Pancreas (tissue), 10 donors: ENCODE measurements around the gene MAP2K3. TPM values are rescaled to one million over a fixed set of nuclear protein-coding genes. Genes with fewer than 3 reads are reported as not detected.
A peak's percentile ranks its signal among the peaks of the same experiment; 100 is the strongest.

Experiments used
- ATAC-seq, 4 donors: fragments of 200-7000 bp; cut with Tn5 transposase; one replicate each; pipeline versions ENCODE4 v1.8.0 to v1.9.1; 2020; ENCODE audit warnings: mild to moderate bottlenecking in 4 of 4, moderate library complexity in 4 of 4
- DNase-seq, 6 donors: peaks; one replicate each; pipeline ENCODE4 v3.0.0-alpha.2; 2020
- FAIRE-seq: peaks from 2 replicates; lab custom pipeline; 2012; peaks lifted over from hg19 to GRCh38; lab: Jason Lieb, UNC
- H3K27ac ChIP-seq, 4 donors: fragments of 200-600 bp; sonication (generic); 1 replicate in 3 of 4; 2 replicates in 1 of 4; pipeline versions ENCODE4 v1.5.0 to v1.8.0; 2020
- H3K27me3 ChIP-seq, 4 donors: fragments of 200-600 bp; one replicate each; pipeline ENCODE4 v1.8.0; 2021
- H3K36me3 ChIP-seq, 3 donors: fragments of 200-600 bp; sonication (generic) in 1 of 3; one replicate each; pipeline versions ENCODE4 v1.5.0 to v1.8.0; 2020 to 2021
- H3K4me1 ChIP-seq, 3 donors: fragments of 200-600 bp; one replicate each; pipeline ENCODE4 v1.8.0; 2021
- H3K4me3 ChIP-seq, 4 donors: fragments of 200-600 bp; sonication (generic) in 2 of 4; one replicate each; pipeline versions ENCODE4 v1.5.0 to v1.8.0; 2020 to 2021
- H3K9me3 ChIP-seq, 4 donors: fragments of 200-600 bp; one replicate each; pipeline ENCODE4 v1.8.0; 2021
- CTCF ChIP-seq, 4 donors: fragments of 200-600 bp; sonication (generic) in 3 of 4; IDR thresholded peaks; one replicate each; pipeline versions ENCODE4 v1.5.0 to v1.8.0; 2021; ENCODE audit warnings: antibody characterized with exemption in 4 of 4
- WGBS, 2 donors: extraction: QIAGEN DNeasy Blood & Tissue Kit; methylation state at CpG; one replicate each; pipeline ENCODE4 v1.1.7; 2013; 5-methylcytosine and 5-hydroxymethylcytosine counted together
- intact Hi-C, 3 donors: fragments of 100-400 bp; cut with DNase I; formaldehyde crosslinking; loops; one replicate each; pipeline versions ENCODE4 v1.11.1 to v1.14.2; 2022
- polyA plus RNA-seq, 2 donors: library from polyadenylated mRNA; stranded (reverse); fragments of 200-250 nt; gene quantifications; one replicate each; pipeline ENCODE4 v1.2.3, GENCODE V29; 2013
- total RNA-seq, 6 donors: library from RNA; stranded (reverse); fragmentation: NEBNext Ultra II Directional in 4 of 6; extraction: Animal tissue kit (Norgen Biotek cat#: 25700) in 4 of 6; gene quantifications; one replicate each; pipeline versions ENCODE4 v1.2.1 to v1.2.4, GENCODE V29; 2021 to 2023
- donor health status: healthy with polysubstance abuse.
- donor health status: DM: no; HTN: no; CAD: no; lungs with moderate emphysema.
- donor health status: DM: no; HTN: no; CAD: no.
- donor health status: control.
- donor health status: control.
- donor health status: Bipolar disorder and iron deficiency.
- donor health status: DM: yes; HTN: yes; CAD: no.
- donor health status: DM: no; HTN: no; CAD: no.
- donor health status: DM: no; HTN: no; CAD: no.
- donor health status: DM: yes; HTN: yes; CAD: no.

Gene MAP2K3
- total RNA-seq (10 to 100 TPM; 16.4 to 25.0 (median 19.9) TPM), polyA plus RNA-seq (10 to 100 TPM; 21.9 to 40.9 TPM)

DNA sequence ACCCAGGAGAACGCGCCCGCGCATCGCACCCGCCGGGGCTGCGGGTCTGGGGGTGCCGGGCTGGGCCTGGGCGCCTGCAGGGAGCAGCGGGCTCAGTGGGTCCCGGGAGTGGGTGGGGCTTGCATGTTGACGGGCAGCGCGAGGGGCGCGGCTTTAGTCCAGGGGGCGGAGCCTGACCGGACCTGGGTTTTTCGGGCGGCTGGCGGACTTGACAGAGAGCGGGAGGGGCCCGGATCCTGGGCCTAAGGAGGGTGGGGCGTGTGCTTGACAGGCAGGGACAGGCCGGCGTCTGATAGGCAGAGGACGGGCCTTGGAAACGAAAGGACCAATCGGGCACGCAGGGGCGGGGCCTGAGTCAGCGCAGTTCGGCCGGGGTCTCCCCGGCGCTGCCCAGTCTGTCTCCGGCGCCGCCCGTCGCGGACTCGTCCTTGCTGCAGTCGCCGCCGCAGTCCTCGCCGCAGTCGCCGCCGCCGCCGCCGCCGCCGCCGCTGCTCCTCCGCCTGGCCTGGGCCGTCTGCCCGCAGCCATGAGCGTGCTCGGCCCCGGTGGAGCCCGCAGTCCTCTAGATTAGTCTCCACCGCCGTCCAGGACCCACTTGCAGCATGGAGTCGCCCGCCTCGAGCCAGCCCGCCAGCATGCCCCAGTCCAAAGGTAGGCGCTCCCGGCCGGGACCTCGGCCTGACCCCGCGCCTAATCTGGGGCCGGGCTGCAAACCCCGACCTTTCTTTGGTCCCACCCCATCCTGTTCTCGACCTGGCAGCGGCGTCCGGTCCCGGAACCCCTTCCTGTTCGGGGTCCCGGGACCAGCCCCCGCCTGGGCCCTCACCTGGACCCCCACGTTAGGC, at the start of gene MAP2K3:
TSS of gene MAP2K3 (plus strand) at position 393 of the 845 bp plus-strand sequence. CDS start at position 603, 210 bp downstream.
- TF ChIP-seq CTCF (IDR thresholded peaks at IDR 0.05): no peak
- ATAC-seq: peak; percentile 73 to 81 (median 76)
- Histone ChIP-seq H3K27ac (peak within 1 kb of the TSS; percentile 80 to 99 (median 88)), H3K27me3 (no peaks in the 10 kb centered on the region), H3K36me3 (no peaks in the 10 kb centered on the region), H3K4me3 (peak within 1 kb of the TSS; percentile 73 to 90 (median 84)), H3K9me3 (no peaks in the 10 kb centered on the region), H3K4me1 (peaks cover 28 to 31% (median 28%) of the 10 kb centered on the region in 3 donors)
- WGBS, 2 donors: 0% methylated on average over 67 to 88 of the region's 88 CpGs
- no peak for FAIRE-seq
- peak; percentile 99 for DNase-seq
- intact Hi-C loops: loop anchor here in 1 of 3 donors (5.0 kb wide), 1 partner anchor 223 kb away; no protein-coding TSS in a partner anchor

DNA sequence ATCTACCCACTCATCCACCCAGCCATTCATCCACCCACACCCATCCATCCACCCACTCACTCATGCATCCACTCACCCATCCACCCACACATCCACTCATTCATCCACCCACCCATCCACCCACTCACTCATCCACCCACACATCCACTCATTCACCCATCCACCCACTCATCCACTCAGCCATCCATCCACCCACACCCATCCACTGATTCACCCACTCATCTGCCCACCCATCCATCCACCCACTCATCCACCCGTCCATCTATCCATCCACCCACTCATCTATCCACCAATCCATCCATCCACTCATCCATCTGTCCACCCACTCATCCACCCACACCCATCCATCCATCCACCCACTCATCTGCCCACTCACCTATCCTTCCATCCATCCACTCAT, 48.6 kb upstream of the MAP2K3 start:
- no peak for TF ChIP-seq CTCF (IDR thresholded peaks at IDR 0.05)
- Histone ChIP-seq H3K27me3 (no peaks in the 10 kb centered on the region), H3K9me3 (no peaks in the 10 kb centered on the region), H3K36me3 (no peaks in the 10 kb centered on the region), H3K4me1 (no peaks in the 10 kb centered on the region), H3K4me3 (no peak overlapping the region), H3K27ac (no peak overlapping the region)
- no peak for FAIRE-seq
- DNase-seq: no peak
- intact Hi-C loops: no loop called here
- no peak for ATAC-seq
- 60 to 68% methylated on average over 1 of the region's 1 CpG for WGBS, 2 donors

- H3K27me3 ChIP-seq: no peaks in the 10 kb centered on the region
- WGBS, 2 donors: 70 to 75% methylated on average over 12 of the region's 12 CpGs
- FAIRE-seq: no peak
Measured at GRCh38 chr17:21239680-21240368, 44.7 kb upstream of the MAP2K3 start.

GRCh38 chr17:21240369-21241055, 44.0 kb upstream of the MAP2K3 start:
- no peaks in the 10 kb centered on the region for H3K27me3 ChIP-seq
- no peaks in the 10 kb centered on the region for H3K9me3 ChIP-seq
- H3K27ac ChIP-seq: no peak overlapping the region
- no peaks in the 10 kb centered on the region for H3K36me3 ChIP-seq
- ATAC-seq (no peak), DNase-seq (no peak), FAIRE-seq (no peak)
- 73 to 74% methylated on average over 25 of the region's 25 CpGs for WGBS, 2 donors
- H3K4me3 ChIP-seq: no peak overlapping the region
- TF ChIP-seq CTCF (IDR thresholded peaks at IDR 0.05): no peak
- H3K4me1 ChIP-seq: no peaks in the 10 kb centered on the region
- intact Hi-C loops: no loop called here

More at GRCh38 chr17:21239680-21240368, 44.7 kb upstream of the MAP2K3 start:
- DNase-seq (no peak), ATAC-seq (peak in 3 of 4 donors; percentile 54 to 62 (median 60))
- Histone ChIP-seq H3K27ac (no peak overlapping the region), H3K36me3 (no peaks in the 10 kb centered on the region), H3K9me3 (no peaks in the 10 kb centered on the region), H3K4me1 (no peaks in the 10 kb centered on the region), H3K4me3 (no peak overlapping the region)
- peak in 3 of 4 donors; percentile 18 to 37 (median 20) for TF ChIP-seq CTCF (IDR thresholded peaks at IDR 0.05)
- intact Hi-C loops: no loop called here
